Astrocyte (in vitro differentiated cells and primary cell): ENCODE results near the gene RAB3IL1.

Source experiments
- CTCF ChIP-seq: IDR thresholded peaks from 2 replicates; pipeline ENCODE4 v1.5.1; 2011; ENCODE audit warnings: low read depth, mild to moderate bottlenecking, inconsistent platforms, low read length, moderate library complexity; ENCODE audit not compliant: insufficient read depth
- EZH2 ChIP-seq: IDR thresholded peaks from 2 replicates; pipeline ENCODE4 v1.6.1; 2012; ENCODE audit warnings: mild to moderate bottlenecking, low read length, inconsistent platforms; ENCODE audit not compliant: insufficient read depth

- no peak for TF ChIP-seq CTCF
- no peak for TF ChIP-seq EZH2
Observed at GRCh38 chr11:61866958-61867343, 50.4 kb downstream of the RAB3IL1 start.
